MM.1S (cell line): Measurements from ENCODE around the gene ITGA6.

Experiments
- DNase-seq: peaks from one replicate; pipeline ENCODE4 v3.0.0-alpha.2; 2015
- H2AFZ ChIP-seq: fragments of 300-600 bp; sonication (generic); 2 replicates; pipeline ENCODE4 v1.6.0; 2016; ENCODE audit warnings: antibody characterized with exemption, low read length
- H3F3A ChIP-seq: fragments of 300-600 bp; sonication (generic); 2 replicates; pipeline ENCODE4 v1.6.1; 2016; ENCODE audit warnings: mild to moderate bottlenecking, antibody characterized with exemption, low read length, moderate library complexity, mixed read lengths; ENCODE audit not compliant: insufficient read depth
- H3K27ac ChIP-seq: fragments of 300-600 bp; sonication (generic); 2 replicates; pipeline ENCODE4 v1.5.1; 2016; ENCODE audit warnings: mild to moderate bottlenecking, low read length
- H3K27me3 ChIP-seq: fragments of 300-600 bp; sonication (generic); replicated peaks from 2 replicates; pipeline ENCODE4 v1.6.0; 2016; ENCODE audit warnings: low read length; ENCODE audit not compliant: insufficient read depth
- H3K36me3 ChIP-seq: fragments of 300-600 bp; sonication (generic); replicated peaks from 2 replicates; pipeline ENCODE4 v1.6.1; 2016; ENCODE audit warnings: mild to moderate bottlenecking, low read length, mixed read lengths; ENCODE audit not compliant: insufficient read depth
- H3K4me1 ChIP-seq: fragments of 300-600 bp; sonication (generic); 2 replicates; pipeline ENCODE4 v1.6.1; 2016; ENCODE audit warnings: low read length, mixed read lengths
- H3K4me2 ChIP-seq: fragments of 300-600 bp; sonication (generic); 2 replicates; pipeline ENCODE4 v1.6.0; 2016; ENCODE audit warnings: low read depth, low read length
- H3K4me3 ChIP-seq: fragments of 300-600 bp; sonication (generic); 2 replicates; pipeline ENCODE4 v1.5.1; 2016; ENCODE audit warnings: low read length, mixed read lengths
- H3K79me2 ChIP-seq: fragments of 300-600 bp; sonication (generic); 2 replicates; pipeline ENCODE4 v1.6.1; 2016; ENCODE audit warnings: mixed run types, low read length, mixed read lengths
- H3K9ac ChIP-seq: fragments of 300-600 bp; sonication (generic); 2 replicates; pipeline ENCODE4 v1.6.1; 2016; ENCODE audit warnings: low read length, mixed read lengths
- H3K9me2 ChIP-seq: fragments of 300-600 bp; sonication (generic); replicated peaks from 2 replicates; pipeline ENCODE4 v1.6.1; 2016; ENCODE audit warnings: mild to moderate bottlenecking, low read length, mixed read lengths; ENCODE audit not compliant: insufficient read depth
- H3K9me3 ChIP-seq: fragments of 300-600 bp; sonication (generic); replicated peaks from 2 replicates; pipeline ENCODE4 v1.6.1; 2016; ENCODE audit warnings: mild to moderate bottlenecking, low read length, mixed read lengths; ENCODE audit not compliant: insufficient read depth
- H4K20me1 ChIP-seq: fragments of 300-600 bp; sonication (generic); 2 replicates; pipeline ENCODE4 v1.6.1; 2016; ENCODE audit warnings: mild to moderate bottlenecking, low read length, moderate library complexity, mixed read lengths; ENCODE audit not compliant: insufficient read depth
- CTCF ChIP-seq: fragments of 300-600 bp; sonication (generic); IDR thresholded peaks from 2 replicates; pipeline ENCODE4 v1.5.1; 2016; ENCODE audit warnings: antibody characterized with exemption, low read length, mixed read lengths
- EZH2 ChIP-seq: fragments of 300-600 bp; sonication (generic); optimal IDR thresholded peaks from 2 replicates; pipeline ENCODE3; 2017; ENCODE audit warnings: low read depth, mild to moderate bottlenecking, antibody characterized with exemption, low read length, mixed read lengths
- EZH2phosphoT487 ChIP-seq: fragments of 300-600 bp; sonication (generic); IDR thresholded peaks from 2 replicates; pipeline ENCODE4 v1.6.1; 2018; ENCODE audit warnings: antibody characterized with exemption, low read length

ITGA6 gene

DNA sequence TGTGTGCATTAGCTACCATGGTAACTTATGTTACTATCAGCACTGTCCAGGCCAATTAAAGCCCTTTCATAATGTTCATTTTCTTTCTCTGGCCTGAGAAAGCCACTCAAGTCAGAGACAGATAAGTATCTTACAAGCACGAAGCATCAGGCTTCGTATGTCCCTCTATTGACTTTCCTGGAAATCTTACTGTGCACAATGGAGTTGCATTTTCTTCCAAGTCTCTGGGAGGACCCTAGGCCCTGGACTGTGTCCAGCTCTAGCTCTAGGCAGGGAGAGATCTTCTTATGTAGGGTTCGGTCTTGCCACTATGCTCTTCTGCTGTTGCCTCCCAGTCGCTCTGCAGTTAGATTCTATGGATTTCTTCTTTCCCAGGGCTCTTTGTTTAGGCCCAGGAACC, 40.0 kb upstream of the ITGA6 start:
- no peaks in the 10 kb centered on the region for H3K9me3 ChIP-seq
- no peak overlapping the region for H3K27ac ChIP-seq
- no peak overlapping the region for H3K4me3 ChIP-seq
- H3K9me2 ChIP-seq = no peaks in the 10 kb centered on the region
- H3K9ac ChIP-seq = no peak overlapping the region
- H2AFZ ChIP-seq = no peak overlapping the region
- no peaks in the 10 kb centered on the region for H3K27me3 ChIP-seq
- H3K4me1 ChIP-seq = no peaks in the 10 kb centered on the region
- TF ChIP-seq CTCF (no peak), EZH2 (no peak), EZH2phosphoT487 (no peak)
- no peak overlapping the region for H3K4me2 ChIP-seq
- no peaks in the 10 kb centered on the region for H3K36me3 ChIP-seq
- H3F3A ChIP-seq = no peaks in the 10 kb centered on the region
- DNase-seq = no peak
- H3K79me2 ChIP-seq = no peaks in the 10 kb centered on the region
- no peaks in the 10 kb centered on the region for H4K20me1 ChIP-seq

GRCh38 chr2:172389685-172390339, 37.6 kb upstream of the ITGA6 start:
- DNase-seq = no peak
- no peaks in the 10 kb centered on the region for H3K4me1 ChIP-seq
- no peak overlapping the region for H3K4me3 ChIP-seq
- H3F3A ChIP-seq = no peaks in the 10 kb centered on the region
- no peaks in the 10 kb centered on the region for H3K79me2 ChIP-seq
- H3K36me3 ChIP-seq = no peaks in the 10 kb centered on the region
- H3K27me3 ChIP-seq = no peaks in the 10 kb centered on the region
- no peak overlapping the region for H2AFZ ChIP-seq
- H3K4me2 ChIP-seq = no peak overlapping the region
- no peaks in the 10 kb centered on the region for H4K20me1 ChIP-seq
- H3K9ac ChIP-seq = no peak overlapping the region
- H3K9me3 ChIP-seq = no peaks in the 10 kb centered on the region
- TF ChIP-seq EZH2phosphoT487 (no peak), EZH2 (no peak), CTCF (no peak)
- no peaks in the 10 kb centered on the region for H3K9me2 ChIP-seq
- H3K27ac ChIP-seq = no peak overlapping the region

DNA sequence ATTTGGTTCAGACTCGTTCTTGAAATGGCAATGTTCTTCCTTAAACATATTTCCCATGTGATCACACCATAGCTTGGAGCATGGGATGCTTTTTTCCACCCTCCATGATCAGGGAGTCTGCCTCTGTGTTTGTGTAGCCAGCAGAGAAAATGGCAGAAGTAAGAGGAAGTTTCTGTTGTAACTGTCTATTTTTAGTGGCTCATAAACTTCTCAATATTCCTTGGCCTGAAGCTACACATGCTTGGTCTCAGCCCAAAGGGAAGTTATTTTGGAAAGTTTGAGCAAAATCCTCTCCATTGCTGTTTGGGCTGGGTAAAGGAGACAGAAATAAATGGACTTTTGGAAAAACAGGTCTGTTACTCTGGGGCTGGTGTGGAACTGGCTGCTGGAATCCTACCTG, 33.4 kb upstream of the ITGA6 start:
- no peak overlapping the region for H3K27ac ChIP-seq
- no peak for TF ChIP-seq CTCF
- TF ChIP-seq EZH2 = no peak
- no peak for TF ChIP-seq EZH2phosphoT487
- H3K4me1 ChIP-seq = no peaks in the 10 kb centered on the region
- H3F3A ChIP-seq = no peaks in the 10 kb centered on the region
- no peaks in the 10 kb centered on the region for H3K79me2 ChIP-seq
- no peaks in the 10 kb centered on the region for H3K9me3 ChIP-seq
- no peaks in the 10 kb centered on the region for H3K27me3 ChIP-seq
- no peak overlapping the region for H3K9ac ChIP-seq
- no peak overlapping the region for H2AFZ ChIP-seq
- no peak overlapping the region for H3K4me3 ChIP-seq
- H4K20me1 ChIP-seq = no peaks in the 10 kb centered on the region
- DNase-seq = no peak
- no peaks in the 10 kb centered on the region for H3K36me3 ChIP-seq
- no peaks in the 10 kb centered on the region for H3K9me2 ChIP-seq
- no peak overlapping the region for H3K4me2 ChIP-seq
